GM19025 (cell line): ENCODE results near the gene ARL4D.
"Not testable (repeated sequence)": the region's sequence is repeated elsewhere in the genome, so short reads cannot be mapped to it uniquely, and the experiment has no call there.

Source experiments
- ATAC-seq: cut with Tn5 transposase; IDR thresholded peaks from one replicate; pipeline ENCODE4 v1.9.1; 2021; ENCODE audit warnings: mild to moderate bottlenecking, low read depth, moderate library complexity; ENCODE audit not compliant: unreplicated experiment

Gene ARL4D

DNA sequence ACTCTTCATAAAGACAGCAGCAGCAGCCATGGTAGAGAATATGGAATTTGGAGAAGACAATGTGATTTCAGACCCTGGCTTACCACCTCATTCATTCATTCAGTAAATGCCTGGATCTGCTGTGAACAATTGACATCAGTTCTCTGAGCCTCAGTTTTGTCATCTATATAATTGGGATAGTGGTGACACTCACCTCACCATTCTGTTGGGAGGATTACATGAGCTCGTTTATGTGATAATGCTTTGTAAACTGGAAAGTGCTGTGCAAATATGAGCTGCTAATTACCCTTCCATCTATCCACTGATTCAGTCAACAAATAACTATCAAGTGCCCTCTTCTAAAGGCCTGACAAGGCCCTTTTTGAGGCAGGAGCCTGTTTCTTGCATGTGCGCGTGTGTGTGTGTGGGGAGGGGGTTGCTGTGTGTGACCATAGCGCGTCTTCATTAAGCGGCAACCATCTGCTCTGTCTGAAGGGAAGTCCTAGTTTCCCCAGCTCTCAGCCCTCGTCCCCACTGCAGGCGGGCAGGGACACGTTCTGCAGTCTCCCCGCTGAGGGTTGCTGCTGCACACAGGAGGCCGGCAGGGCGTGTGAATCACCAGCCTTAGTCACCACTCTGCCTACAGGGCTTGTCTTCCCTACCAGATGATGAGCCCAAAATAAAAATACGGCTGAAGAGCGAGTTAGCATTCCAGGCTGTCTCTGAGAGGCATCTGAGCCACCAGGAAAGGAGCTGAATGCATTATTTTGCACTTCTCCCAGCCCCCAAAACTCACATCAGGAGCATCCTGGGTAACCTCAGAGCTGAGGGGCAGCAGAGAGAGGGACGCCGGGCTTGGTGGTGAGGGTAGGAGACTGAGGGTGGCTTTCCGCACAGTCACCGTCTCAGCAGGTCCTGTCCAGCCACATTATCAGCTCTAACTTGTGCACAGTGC is 19.9 kb downstream of the ARL4D start:
- ATAC-seq, result no peak

DNA sequence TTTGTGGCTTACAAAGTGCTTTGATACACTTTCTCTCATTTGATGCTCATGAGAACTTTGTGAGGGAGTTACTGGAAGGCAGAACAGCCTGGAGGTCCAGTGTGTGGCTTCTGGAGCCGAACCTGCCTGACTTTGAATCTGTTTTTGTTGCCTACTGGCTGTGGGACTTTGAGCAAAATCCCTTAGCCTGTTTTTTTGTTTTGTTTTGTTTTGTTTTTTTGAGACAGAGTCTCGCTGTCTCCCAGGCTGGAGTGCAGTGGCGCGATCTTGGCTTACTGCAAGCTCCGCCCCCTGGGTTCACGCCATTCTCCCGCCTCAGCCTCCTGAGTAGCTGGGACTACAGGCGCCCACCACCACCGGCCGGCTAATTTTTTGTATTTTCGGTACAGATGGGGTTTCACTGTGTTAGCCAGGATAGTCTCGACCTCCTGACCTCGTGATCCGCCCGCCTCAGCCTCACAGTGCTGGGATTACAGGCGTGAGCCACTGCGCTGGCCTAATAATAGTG is 20.6 kb downstream of the ARL4D start:
- ATAC-seq, result not testable (repeated sequence)

DNA sequence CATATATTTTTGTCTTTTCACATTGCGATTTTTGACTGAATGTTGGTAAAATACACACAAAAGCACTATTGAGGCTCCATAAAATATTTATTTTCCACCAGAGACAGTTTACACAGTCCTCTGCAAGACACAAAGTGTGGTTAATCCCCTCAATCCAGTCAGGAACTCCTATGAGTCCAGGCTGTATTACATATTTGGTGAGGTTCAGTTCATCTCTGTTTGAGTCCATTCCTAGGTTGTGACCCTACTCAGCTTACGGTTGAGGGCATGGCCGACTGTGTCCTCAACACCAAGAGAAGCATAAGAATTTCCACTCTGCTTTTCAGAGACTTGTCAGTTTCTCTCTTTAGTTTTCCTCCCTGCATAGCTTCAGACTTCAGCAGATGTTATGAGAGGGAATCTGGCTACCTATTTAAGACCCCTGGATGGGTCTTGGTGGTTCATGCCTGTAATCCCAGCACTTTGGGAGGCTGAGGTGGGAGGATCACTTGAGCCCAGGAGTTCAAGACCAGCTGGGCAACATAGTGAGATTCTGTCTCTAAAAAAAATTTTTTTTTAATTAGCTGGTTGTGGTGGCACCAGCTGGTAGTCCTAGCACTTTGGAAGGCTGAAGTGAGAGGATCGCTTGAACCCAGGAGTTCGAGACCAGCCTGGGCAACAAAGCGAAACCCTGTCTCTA is 25.1 kb downstream of the ARL4D start:
- ATAC-seq, result no peak

DNA sequence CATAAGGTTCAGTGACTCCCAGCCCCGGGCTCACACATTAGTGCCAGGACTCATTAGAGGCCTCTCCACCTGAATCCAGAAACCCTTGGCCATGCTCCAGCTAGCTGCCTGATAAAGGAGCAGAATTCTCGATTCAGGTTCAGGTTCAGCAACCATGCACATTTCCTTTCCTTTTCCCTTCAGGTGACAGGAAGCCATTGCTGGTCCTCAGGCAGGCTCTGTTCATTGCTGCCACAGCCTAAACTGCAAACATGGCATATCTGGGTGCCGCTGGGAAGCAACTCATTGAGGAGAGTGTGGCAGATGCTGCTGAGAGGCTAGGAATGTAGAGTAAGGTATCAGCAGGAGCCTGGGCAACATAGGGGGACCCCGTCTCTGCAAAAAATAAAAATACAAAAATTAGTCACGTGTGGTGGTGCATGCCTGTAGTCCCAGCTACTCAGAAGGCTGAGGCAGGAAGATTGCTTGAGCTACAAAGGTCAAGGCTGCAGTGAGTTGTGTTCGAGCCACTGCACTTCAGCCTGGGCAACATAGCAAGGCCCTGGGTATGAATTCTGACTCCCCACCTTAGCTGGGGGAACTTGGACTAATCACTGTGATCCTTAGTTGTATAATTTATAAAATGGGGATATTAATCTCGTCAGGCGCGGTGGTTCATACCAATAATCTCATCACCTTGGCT is 28.7 kb downstream of the ARL4D start:
- ATAC-seq, result no peak

DNA sequence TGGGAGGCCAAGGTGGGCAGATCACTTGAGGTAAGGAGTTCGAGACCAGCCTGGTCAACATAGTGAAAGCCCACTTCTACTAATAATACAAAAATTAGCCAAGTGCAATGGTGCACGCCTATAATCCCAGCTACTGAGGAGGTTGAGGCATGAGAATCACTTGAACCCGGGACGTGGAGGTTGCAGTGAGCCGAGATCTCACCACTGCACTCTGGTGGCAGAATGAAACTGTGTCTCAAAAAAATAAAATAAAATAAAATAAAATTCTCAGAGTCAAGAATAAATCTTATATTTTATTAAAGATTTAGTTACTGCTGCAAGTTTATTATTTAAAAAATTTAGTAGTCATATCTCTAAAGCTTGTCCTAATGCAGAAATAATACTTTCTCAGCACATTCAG is 29.7 kb downstream of the ARL4D start:
- ATAC-seq, result no peak

DNA sequence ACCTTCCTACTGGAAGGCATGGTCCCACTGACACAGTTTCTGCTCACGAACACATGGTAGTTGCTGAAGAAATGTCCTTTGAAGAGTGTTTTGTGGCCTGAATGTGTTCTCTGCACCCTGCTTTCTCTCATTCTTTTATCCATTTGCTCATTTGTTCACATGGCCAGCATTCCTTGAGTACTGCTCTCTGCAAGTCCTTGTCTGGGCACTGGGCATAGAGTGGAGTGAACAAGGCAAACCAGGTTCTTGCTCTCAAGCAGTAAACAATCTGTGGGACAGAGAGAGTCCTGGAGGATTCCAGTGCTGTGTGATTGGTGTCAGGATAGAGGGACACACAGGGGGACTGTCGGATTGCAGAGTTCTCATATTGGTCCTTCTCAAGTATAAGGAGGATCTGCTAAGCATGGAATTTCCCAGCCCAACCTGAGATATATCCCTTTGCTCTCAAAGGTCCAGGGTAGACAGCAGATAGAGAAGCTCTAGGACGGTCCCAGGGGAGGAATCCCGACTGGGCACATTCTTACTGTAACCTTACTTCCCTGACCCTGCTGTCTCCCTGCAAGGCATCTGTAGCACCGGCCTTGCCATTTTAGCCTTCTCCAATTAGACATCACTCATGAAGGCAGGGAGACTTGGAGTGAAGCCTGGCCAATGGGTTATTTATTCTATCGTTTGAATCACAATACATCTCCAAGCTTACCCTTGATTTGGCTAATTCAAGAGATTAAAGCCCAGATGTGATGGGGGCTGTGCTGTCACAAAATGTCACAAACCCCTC is 32.3 kb downstream of the ARL4D start:
- no peak for ATAC-seq

DNA sequence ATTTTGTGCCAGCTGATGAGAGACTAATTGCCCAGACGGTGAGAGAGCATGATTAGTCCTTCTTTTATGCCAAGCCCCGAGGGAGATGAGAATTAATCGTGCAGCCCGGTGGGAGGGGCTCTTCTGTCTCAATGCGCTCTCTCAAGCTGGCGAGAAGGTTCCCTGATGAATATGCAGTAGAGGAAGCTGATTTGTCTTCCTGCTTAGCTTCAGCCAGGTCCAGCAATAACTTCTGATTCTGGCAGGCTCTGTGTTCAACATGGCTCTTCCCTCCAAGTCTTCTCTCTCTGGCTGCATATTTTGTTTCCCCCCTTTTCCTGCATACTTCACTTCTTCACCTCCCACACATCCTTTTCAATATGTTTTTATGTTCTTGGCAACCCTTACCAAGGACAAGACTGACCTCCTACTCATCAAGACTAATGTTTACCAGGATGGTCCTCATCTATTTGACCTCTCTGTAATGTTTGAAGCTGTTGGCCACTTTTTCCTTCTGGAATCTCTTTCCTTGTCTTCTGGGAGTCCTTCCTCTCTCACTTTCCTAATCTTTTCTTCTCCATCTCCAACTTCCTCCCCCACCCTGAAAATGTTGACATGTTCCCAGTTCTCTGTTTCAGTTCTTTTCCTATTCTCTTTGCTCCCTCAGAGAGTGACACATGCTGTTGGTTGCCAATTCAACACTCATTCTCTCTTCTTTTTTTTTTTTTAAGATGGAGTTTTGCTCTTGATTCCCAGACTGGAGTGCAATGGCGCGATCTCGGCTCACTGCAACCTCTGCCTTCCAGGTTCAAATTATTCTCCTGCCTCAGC is 33.1 kb downstream of the ARL4D start:
- no peak for ATAC-seq

DNA sequence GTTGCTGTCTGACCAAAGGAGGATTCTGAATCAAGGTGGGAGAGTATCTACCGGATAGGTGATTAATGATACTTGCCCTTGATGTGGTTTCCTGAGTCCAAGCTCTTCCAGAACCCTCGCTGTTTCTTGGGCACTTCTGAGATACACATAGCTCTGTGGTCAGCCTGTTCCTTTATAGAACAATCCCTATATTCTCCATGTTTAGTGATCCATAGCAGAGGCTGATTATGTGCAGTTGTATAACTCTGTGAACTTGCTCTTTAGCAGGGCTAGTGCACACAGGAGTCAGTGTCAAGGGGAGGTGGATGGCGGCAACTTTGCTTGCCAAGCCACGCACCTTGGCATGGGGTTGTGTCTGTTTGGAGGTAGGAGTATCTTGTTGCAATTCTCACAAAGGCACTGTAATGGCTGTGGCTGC is 36.1 kb downstream of the ARL4D start:
- no peak for ATAC-seq

DNA sequence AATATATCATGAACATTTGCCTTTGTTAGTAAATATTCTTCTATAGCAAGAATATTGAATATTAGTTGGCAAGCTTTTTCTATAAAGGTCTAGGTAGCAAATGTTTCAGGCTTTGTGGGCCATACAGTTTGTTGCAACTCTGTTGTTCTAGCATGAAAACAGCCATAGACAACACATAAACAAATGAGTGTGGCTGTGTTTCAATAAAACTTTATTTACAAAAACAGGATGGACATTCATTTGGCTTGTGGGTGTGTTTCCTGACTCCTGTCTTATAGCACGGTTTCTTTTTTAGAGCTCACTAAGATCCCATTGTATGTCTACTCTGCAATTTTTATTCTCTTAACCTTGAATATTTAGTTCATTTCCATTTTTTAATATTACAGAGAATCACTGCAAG is 39.0 kb downstream of the ARL4D start:
- ATAC-seq, result no peak

DNA sequence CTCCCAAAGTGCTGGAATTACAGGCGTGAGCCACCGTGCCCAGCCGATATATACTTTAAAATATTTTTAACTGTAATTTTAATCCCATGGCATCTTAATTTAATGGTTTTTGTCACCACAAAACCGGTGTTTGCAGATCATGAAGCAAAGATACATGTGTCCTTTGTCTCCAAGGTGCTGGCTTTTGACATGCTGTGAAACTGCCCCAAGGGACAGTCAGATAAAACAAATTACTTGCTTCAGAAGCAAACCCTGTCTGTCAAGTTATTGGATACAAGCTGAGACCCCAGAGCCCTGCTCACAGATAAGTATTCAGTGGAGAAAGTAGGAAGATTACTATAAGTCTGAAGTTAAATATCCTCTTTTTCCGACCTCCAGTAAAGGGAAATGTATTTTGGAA is 39.8 kb downstream of the ARL4D start:
- no peak for ATAC-seq

DNA sequence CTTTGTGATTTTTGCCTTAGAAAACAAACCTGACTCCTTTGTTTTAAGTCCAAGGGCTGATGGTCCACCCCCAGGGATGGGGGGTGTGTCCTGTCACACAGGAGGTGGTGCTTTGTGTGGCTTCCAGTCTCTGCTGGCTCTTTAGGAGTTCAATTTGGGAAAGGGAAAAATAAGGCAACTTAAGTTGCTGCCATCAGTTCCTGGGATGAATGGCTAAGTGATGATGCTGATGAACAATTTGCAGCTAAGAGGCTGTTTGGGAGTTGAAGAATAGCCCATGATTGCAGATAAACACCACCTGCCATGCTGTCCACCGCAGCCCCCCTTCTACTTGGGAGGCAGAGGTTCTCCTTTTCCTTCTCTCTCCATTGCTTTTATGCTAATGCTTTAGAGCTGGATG is 40.2 kb downstream of the ARL4D start:
- ATAC-seq, result no peak

DNA sequence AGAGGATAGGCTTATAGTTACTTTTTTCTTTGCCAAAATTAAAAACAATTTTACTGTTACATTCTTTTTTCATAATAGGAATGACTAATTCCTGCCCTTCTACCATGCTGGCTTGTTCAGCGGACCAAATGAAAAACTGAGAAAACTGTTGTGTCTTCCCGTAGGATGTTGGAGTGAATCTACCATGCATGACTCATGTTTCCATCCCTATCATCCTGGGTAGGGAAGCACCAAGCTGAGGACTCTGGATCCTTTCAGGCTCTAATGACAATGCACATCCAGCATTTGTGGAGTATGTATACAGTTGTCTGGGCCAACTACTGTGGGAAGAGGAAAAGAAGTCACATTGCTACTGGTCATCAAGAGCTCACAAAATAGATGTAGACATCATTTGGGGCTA is 43.9 kb downstream of the ARL4D start:
- no peak for ATAC-seq

DNA sequence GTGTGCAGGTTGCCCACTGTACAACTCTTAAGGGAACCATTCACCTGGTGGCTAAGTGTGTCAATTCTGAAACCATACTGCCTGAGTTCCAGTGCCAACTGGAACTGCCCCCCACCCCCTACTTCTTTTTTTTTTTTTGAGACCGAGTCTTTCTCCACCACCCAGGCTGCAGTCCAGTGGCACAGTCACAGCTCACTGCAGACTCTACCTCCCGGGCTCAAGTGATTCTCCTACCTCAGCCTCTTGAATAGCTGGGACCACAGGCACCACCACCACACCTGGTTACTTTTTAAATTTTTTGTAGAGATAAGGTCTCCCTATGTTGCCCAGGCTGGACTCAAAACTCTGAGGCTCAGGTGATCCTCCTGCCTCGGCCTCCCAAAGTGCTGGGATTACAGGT is 44.6 kb downstream of the ARL4D start:
- no peak for ATAC-seq

DNA sequence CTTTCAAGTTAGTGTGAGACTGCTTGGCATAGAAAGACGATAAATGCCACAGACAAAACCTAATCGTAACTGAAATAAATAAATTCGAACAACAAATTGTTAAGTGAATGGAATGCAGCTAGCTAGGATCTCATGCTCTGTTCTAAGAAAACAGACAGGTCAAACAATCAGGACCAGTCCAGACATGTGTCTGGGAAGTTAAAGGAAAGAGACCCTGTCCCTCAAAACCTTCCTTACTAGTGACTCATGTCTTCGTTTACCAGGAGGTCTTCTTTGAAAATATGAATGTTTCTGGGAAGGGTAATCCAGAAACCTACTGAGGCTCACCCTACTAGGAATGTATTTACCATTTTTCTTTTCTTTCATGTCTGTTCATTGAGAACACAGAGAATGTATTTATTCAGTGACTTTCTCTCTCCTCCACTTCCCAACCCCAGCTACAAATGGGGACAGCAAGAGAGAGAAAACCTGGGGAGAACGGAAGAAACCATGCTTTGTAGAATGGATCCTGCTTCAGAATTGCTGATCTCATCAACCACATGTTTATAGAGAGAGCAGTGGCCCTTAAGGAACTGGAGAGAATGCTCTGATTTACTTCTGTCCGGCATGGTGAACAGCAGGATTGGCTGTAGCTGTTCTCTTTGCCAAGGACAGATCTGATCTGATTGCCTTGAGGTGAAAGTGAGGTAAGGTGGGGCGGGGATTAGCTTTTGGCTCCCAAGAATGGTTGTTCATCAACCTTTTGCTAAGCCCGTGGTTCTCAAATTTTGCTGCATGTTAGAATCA is 45.6 kb downstream of the ARL4D start:
- ATAC-seq, result no peak

DNA sequence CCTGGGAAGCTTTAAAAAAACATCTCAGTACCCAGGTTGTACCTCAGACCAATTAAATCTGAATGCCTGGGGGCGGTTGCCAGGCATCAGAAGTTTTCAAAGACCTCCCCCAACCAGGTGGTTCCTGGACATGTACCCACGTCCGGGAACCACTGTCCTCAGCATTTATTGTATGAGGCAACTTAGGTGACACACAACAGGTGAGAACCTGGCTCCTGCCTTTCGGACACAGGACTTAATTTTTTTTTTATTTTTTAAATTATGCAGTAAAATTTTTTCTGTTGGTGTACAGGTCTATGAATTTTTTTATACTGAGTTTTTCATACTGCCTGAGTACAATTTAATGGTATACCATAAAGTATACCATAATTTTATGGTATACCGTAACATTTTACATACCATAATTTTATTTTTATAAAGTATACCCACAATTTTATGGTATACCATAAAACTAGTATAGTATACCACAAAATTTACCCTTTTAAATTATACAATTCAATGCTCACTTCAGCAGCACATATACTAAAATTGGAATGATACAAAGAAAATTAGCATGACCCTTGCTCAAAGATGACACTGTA is 46.3 kb downstream of the ARL4D start:
- ATAC-seq, result no peak

DNA sequence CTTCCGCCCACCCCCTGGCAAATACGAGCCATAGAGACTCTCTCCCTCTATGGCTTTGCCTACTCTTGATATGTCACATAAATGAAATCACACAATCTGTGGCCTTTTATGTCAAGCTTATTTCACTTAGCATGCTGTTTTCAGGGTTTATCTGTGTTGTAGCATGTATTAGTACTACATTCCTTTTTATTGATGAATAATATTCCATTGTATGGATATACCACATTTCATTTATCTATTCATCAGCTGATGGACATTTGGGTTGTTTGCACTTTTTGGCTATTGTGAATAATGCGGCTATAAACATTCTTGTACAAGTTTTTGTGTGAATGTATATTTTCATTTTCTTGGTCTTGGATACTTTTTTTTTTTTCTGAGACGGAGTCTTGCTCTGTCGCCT is 48.0 kb downstream of the ARL4D start:
- no peak for ATAC-seq

DNA sequence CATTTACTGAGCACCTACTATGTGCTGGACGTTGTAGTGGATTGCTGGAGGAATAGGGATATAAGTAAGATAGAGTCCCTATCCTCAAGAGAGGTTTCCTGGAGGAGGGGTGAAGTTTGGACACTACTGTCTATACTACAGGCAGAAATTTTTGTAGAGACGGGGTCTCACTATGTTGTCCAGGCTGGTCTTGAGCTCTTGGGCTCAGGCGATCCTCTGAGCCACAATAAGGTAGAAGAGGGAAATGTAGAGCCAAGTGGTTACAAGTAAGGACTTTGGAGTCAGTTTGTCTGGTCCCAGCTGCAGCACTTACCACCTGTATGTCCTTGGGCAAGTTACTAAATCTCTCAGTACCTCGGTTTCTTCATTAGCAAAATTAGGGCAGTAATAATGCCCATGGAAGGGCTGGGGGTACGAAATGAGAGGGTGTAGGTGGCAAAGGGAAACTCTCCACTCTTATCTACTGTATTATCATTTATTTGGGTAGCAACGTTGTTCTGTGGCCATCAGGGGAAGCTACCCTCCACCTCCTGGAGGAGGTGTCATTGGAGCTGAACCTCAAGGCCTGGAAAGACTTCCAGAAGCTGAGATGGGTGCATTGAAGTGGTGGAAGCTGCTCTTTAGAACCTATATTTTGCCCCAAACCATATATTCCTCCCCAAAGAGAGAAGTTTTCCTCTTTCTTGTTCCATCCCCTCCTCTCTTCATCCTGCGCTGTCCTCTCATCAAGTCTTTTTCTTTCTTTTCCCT is 50.1 kb downstream of the ARL4D start:
- no peak for ATAC-seq
